Prostate gland (tissue), 2 donors: ENCODE measurements around the gene DNMT1.

Experiments used
- POLR2A ChIP-seq: fragments of 450-650 bp; IDR thresholded peaks from one replicate; pipeline ENCODE4 v1.6.1; 2016; ENCODE audit warnings: antibody characterized with exemption, mild to moderate bottlenecking
- POLR2AphosphoS5 ChIP-seq: sonication (generic); formaldehyde crosslinking; IDR thresholded peaks from one replicate; pipeline ENCODE4 v1.6.1; 2017; ENCODE audit warnings: antibody characterized with exemption
- TF ChIP-seq, protein P1 (sequence below), 4 experiments: fragments of 200-600 bp in 2 of 4; fragments of 450-650 bp in 2 of 4; sonication (generic) in 2 of 4; IDR thresholded peaks; 1 replicate in 3 of 4; 2 replicates in 1 of 4; pipeline ENCODE4 v1.5.1; 2016 to 2019; ENCODE audit warnings: antibody characterized with exemption in 4 of 4, mild to moderate bottlenecking in 2 of 4, moderate library complexity in 2 of 4

DNA sequence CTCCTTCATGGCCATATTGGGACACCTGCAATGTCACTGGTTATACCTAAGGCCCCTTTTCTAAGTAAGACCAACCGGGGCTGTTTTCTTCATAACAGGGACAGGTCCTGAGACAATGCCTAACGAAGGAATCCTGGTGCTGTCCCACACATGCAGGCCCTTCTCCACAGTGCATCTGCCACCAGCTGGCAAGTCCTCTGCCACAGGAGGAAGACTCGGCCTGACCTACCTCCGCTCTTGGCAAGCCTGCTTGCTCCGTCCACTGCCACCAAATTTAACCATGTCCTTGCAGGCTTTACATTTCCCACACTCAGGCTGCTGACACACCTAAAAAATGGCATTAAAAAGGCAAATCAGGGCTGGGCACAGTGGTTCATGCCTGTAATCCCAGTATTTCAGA is 43.2 kb downstream of the DNMT1 start:
- TF ChIP-seq, protein P1, sequence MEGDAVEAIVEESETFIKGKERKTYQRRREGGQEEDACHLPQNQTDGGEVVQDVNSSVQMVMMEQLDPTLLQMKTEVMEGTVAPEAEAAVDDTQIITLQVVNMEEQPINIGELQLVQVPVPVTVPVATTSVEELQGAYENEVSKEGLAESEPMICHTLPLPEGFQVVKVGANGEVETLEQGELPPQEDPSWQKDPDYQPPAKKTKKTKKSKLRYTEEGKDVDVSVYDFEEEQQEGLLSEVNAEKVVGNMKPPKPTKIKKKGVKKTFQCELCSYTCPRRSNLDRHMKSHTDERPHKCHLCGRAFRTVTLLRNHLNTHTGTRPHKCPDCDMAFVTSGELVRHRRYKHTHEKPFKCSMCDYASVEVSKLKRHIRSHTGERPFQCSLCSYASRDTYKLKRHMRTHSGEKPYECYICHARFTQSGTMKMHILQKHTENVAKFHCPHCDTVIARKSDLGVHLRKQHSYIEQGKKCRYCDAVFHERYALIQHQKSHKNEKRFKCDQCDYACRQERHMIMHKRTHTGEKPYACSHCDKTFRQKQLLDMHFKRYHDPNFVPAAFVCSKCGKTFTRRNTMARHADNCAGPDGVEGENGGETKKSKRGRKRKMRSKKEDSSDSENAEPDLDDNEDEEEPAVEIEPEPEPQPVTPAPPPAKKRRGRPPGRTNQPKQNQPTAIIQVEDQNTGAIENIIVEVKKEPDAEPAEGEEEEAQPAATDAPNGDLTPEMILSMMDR (IDR thresholded peaks at IDR 0.05), result no peak
- TF ChIP-seq POLR2A (no peak), POLR2AphosphoS5 (no peak)
